ENCODE data around the gene GDAP2.

The GDAP2 gene

DNA sequence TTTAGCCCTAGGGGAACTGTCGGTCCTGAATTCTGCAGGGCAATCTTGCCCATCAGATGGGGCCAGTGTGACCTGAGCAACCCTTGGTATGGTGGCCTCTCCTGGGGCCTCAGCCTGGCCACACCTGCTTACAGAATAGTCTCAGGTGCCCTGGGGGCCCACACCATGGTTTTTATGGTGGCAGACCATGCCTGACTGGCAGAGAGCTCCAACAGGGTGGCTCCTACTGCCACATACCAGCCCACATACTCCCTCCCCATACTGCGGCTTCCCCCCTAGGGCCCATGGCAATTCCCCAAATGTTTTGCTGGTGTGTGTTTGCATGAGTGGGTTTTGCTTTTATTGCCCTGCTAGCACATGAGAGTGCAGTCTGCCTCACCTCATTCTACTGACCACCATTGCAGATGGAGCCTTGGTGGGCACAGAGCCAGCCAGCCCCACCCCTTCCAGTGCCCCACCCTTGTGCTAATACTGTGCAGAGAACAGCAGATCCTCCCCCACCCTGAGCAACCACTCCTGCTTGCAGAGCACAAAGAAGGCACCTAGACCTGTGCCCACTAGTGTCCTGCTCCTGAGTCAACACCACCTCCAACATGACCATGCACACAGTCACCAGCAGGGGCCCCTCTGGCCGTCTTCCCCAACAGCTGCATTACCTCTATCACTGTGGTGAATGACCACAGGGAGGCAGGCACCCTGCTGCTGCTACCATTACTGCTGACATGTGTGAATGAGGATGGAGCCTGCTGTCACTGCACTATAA, 86.8 kb downstream of the GDAP2 start:
- no peak for DNase-seq (ENCODE audit: low read depth)

DNA sequence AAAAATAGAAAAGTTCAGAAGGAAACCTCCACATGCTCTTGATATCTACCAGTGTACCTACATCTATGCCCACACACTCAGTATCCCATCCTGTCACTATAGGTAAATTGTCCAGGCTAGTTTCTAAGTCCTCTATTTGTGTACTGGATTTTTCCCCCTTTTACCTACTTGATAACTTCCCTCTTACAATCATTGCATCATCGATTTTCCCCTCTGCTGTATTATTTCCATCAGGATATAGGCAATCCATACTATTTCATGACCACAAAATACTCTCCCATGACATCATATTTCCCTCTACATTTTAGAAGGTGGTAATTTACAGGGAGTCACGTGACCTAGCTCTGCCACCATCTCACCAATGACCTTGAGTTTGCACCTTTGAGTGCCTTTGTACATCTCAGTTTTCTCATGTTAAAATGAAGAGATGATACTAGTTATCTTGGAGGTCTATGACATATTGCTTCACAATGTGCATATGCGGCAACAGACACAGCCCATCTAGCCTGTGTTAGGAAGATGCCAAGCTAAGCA, 88.2 kb downstream of the GDAP2 start:
- DNase-seq (ENCODE audit: low read depth), result no peak

DNA sequence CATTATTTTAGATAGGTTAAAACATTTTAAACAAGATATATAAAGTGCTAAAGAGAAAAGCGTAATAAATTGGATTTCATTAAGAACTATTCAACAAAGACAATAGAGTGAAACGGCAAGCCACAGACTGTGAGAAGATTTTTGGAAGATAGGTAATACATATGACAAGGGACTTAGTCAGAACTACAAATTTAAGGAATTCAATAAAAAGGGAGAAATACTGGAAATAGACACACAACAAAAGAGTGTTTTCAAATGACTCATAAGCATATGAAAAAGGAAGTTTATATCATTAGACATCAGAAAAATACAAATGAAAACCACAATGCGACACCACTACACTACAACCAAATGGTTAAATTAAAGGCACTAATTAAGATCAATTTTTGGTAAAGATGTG, 90.5 kb downstream of the GDAP2 start:
- no peak for DNase-seq (ENCODE audit: low read depth)

DNA sequence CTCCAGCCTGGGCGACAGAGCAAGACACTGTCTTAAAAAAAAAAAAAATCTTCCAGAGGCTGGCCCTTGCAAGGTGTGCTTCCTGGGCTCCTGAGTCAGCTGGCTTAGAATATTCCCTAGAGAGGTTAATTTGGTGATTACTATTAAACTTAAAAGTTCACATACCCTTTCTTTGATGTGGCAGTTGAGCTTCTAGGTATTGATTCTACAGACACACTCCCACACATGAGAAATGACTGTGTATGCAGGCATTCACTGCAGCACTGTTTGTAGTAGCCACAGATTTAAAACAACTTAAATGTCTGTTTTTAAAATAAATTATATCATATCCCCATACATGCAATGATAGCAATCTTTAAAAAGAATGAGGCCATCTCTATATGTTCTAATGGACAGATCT, 93.4 kb downstream of the GDAP2 start:
- DNase-seq (ENCODE audit: low read depth), result no peak

DNA sequence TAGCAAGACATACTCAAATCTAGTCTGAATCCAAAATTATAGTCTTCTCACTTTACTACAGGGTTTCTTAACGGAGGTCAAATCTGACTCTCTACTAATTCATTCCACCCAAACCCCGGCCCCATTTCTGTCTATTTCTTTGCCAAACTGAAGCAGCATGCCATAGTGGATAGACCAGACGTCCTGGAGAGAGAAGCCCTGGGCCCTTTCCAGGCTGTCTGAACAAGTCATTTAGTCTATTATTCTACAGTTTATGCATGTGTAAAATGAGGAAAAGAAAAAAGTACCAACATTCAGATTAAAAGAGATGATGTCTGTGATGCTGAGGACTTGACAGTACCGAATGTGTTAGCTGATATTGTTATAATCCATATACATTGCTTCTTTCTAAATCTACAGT, 95.0 kb downstream of the GDAP2 start:
- DNase-seq (ENCODE audit: low read depth), result no peak

DNA sequence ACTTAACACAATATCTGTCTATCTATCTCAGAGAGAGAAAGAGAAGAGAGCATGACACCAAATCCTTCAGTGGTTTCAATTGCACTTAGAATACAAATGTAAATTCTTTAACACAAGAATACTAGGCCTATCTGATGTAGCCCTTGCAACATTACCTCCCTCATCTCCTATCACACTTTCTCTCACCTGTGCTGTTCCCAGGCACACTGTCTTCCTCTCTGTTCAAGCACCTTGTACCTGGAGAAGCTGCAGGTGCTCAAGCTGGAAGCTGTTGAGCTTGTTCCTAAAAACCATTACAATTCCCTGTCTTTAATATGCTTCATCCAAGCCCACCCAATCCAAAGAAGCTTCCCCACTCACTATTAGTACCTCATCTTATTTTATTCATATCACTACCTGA, 97.0 kb downstream of the GDAP2 start:
- DNase-seq (ENCODE audit: low read depth), result no peak

DNA sequence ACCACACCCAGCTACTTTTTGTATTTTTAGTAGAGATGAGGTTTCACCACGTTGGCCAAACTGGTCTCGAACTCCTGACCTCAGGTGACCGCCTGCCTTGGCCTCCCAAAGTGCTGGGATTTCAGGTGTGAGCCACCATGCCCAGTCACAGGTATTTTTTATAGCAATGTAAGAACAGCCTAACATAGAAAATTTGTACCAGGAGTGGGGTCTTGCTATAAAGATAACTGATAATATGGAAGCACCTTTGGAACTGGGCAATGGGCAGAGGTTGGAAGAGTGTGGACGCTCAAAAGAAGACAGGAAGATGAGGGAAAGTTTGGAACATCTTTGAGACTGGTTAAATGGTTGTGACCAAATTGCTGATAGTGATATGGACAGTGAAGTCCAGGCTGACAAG, 99.2 kb downstream of the GDAP2 start:
- DNase-seq (ENCODE audit: low read depth), result no peak

DNA sequence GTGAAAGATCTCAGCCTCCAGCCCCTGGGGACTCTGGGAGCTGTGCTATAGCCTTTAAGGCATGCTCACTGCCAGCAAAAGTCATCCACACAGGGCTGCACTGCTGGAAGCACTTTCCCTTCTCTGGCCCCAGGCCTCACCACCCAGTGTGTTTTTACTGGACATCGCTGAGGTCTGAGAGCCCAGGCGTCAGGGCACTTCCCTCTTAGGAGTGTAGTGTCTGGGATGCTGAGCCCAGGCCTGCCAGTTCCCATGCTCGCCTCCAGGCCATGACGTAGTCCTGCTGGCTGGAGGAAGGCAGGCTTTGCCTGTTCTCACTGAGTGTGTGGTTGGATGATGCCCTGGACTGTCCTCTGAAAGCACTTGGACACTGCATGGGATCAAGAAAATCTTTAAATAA, 101.2 kb downstream of the GDAP2 start:
- DNase-seq (ENCODE audit: low read depth), result no peak

DNA sequence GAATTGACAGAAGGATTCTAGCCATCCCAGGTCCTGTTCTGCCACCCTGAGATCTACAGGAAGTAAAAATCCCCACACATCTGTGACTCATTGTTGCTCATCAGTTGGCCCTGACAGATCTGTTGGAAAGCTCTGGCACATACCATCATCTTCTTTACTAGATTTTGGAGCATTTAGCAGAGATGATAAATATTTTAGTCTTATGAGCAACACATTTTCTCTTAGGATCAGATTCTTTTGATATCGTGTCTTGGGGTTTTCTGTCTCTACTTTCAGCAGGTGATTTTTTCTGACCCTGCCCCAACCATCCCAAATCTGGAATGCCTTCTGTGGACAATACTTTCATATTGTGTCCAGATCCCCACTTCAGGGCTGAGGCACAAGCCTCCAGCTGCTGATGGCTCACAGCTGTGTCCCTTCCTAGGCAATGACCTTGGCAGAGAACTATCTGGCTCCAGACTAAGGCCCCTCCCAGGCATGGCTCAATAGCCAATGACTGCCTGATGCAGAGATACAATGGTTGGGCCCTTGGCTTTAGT, 102.8 kb downstream of the GDAP2 start:
- DNase-seq (ENCODE audit: low read depth), result peak; percentile 82

DNA sequence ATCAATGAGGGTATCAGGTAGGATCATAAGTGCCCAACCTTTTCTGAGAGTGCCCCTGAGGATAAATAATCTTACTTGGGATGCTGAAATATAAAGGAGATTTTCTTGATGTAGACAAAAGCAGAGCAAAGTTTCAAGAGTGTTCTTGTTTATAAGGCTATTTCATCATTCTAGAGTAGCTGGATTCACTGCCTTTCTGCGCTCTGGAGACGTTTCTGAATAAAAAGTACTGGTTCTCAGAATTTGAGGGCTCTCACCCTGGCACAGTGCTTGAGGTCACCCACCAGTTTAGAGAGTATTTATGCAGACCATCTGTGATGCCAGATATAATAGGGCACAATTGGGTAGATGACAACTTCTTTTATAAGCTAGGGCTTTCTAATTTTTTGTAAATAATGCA, 103.3 kb downstream of the GDAP2 start:
- DNase-seq (ENCODE audit: low read depth), result no peak

DNA sequence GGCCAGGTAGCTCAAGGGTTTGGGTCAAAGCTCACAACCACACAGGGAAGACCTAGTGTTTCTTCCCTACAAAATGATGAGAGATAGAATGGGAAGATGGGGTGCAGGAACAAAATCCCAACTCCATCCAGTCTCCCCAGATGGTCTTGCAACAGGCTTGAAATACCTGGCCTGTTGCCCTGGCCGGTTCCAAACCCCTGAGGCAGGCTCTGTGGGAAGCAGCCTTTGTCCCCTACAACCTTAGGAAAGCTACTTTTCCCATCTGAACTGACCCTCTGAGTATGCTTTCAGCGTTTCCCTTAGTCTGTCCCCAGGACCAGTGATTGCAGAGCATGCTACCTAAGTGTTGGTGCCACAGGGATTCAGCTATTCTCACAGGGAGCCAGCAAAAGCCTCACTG, 104.0 kb downstream of the GDAP2 start:
- no peak for DNase-seq (ENCODE audit: low read depth)

DNA sequence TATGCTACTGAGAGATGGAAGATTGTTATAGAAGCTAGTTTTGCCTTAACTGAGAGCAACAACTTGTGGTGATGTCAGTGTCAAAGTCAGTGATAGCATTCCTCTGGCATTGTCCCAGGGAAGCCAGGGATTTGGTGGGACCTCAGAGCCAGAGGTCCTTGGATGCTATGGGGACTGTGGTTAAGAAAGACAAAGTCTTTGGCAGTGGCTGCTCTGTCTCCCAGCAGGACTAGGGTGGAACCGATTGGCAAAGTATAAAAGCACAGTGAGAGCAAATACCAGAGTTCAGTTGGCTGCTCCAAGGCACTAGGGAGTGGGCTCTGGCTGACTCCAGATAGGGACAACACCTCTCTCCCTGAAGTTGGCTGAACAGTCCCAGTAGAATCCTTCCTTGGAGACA, 104.8 kb downstream of the GDAP2 start:
- DNase-seq (ENCODE audit: low read depth), result no peak

DNA sequence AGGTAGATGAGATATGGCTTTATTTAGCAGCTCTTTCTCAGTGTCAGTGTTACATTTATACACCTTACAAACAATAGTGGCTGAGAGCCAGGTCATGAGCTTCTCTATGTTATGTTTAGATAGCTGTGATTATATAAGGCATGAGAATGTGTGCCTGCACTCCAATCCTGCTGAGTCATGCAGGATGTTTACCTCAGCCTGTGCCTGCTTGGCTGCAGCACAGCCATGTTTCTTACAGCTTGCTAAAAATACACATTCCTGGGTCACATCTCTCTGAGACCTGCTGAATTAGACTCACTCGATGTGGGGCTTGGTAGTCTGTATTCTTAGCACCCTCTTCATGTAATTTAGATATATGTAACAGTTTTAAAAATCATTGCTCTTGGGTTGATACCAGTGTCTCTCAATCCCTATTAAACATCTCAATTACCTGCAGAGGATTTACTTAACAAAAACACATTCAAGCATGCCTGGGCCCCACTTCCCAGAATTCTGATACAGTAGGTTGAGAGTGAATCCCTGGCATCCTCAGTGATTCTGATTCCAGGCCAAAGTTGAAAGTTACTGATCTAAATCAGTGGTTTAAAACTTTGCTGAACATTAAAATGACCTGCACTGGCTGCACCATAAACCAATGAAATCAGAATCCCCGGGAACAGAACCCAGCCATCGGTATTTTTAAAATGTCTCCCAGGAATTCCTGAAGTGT, 107.5 kb downstream of the GDAP2 start:
- DNase-seq (ENCODE audit: low read depth), result peak; percentile 95

DNA sequence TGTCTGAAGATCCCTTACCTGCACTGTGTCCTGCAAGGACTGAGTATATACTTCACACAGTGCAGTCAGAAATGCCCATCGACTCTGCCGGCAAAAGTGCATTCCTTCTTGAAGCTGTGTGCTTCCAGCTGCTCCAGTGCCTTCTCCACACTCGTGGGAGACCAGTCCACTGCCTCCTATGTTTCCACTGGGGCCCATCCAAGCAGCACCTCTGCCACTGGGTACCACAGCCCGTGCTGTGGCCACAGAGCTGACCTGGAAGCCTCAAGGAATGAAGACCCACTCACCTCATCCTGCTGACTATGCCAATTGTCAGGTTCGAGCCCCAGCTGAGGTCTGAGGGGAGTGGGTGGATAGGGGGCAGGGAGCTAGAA, 108.1 kb downstream of the GDAP2 start:
- DNase-seq (ENCODE audit: low read depth), result no peak

DNA sequence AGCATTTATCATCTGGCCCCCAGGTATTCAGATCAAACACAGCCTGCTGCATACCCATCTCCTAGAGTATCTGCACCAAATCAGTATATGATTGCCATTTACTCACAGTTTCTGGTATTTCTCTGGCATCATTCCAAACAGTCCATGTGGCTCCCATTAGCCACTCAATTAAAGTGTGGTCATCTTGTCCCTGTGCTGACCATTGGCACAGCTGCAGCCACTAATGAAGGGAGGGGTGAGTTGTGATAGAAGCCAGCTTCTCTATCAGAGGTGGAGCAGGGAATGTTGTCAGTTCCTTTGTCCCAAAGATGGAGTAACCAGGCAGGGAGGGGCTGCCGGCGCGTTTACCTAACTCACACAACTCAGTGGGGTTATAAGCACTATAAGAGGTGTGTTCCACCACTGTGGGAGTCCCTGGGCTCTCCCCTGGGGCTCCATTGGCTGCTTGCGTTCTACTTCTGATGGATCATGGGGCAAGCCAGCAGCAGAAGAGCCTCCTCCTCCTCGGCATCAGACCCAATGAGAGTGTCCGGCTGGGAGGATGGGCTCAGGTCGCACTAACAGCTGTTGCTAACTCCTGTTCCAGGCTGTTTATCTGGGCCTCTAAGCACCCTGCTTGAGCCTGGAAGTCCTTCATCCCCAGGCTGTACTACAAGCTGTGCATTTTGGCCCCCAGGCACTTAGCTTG, 108.6 kb downstream of the GDAP2 start:
- no peak for DNase-seq (ENCODE audit: low read depth)

DNA sequence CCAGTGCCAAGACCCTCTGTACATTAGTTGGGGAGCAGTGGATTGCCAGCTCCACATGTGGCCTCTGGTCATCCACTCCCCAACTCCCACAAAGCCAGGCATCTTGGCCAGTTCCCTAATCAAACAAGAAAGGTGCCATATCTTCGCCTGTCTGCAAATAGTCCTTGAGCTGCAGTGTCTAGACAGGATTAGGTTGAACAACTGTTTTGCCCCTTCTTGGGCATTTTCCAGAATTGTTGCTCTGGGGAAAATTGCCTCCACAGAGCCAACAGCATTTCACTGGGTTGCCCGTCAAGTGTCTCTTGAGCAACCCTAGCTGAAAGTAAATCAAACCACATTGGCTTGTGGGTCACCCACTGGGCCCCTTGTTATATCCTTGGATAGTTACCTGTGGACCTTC, 109.3 kb downstream of the GDAP2 start:
- DNase-seq (ENCODE audit: low read depth), result no peak

DNA sequence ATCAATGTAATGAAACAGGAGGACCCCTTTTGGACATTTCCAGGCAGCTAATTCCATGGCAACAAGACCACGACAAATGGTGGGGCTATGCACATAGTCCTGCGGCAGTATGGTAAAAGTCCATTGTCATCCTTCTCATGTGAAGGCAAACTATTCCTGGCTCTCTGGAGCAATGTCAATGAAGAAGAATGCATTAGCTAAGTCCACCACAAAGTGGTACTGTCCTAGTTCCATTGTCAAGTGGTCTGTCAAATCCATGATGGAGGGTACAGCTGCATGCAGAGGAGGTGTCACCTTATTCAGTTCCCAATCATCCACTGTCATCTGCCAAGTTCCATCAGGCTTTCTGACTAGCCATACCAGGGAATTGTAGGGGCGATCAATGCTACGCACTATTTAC, 110.1 kb downstream of the GDAP2 start:
- no peak for DNase-seq (ENCODE audit: low read depth)

DNA sequence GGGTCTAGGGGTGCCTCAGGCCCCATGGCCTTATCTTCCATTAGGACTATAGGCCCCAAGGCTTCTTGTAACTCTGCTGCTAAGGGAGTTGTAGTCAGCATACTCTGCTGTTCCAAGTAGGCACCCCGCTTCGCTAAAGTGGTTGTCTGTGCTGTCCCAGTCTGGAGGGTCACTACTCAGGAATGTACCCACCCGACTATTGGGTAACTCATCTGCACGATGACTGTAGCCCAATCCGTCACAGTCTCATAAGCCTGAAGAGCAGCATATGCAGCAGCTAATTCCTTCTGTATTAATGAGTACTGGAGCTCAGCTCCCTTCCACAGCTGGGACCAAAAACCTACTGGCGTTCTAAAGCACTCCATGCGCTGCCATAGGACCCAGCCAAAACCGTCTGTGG, 111.0 kb downstream of the GDAP2 start:
- peak; percentile 60 for DNase-seq (ENCODE audit: low read depth)

DNA sequence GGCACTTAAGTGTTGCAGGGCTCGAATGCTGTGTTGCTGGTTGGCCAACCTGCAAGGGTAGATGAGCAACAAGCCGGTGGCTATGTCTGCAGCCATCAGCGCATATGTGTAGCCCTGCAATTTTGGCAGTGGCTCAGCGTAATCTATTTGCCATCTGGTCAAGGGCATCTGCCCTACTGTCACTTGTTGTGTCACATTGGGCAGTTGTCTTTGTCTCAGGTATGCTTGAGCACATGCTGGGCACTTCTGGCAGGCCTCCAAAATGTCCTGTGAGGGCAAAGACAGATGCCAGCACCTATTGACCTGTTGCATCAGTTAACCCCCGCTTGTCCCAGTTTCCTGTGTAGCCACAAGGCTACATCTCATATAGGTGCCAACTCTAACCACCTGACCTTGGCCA, 111.8 kb downstream of the GDAP2 start:
- no peak for DNase-seq (ENCODE audit: low read depth)

DNA sequence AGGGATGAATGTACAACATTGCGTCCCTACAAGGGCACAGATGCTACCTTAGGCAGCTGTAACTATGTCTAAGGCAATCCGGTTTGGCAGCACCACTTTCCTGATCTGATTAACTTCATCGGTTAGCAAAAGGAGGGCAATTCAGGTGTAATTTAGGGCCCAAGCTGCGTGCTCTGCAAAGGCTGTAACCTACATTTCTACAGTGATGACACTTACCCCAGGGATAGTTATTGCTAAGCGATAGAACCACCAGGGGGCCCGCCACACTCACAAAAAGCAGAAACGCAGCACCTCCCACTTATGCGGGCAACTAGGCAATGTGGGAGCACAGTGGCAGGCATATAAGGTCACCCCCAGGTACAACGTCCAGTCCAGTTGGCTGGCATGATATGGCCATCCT, 113.5 kb downstream of the GDAP2 start:
- DNase-seq (ENCODE audit: low read depth), result no peak

DNA sequence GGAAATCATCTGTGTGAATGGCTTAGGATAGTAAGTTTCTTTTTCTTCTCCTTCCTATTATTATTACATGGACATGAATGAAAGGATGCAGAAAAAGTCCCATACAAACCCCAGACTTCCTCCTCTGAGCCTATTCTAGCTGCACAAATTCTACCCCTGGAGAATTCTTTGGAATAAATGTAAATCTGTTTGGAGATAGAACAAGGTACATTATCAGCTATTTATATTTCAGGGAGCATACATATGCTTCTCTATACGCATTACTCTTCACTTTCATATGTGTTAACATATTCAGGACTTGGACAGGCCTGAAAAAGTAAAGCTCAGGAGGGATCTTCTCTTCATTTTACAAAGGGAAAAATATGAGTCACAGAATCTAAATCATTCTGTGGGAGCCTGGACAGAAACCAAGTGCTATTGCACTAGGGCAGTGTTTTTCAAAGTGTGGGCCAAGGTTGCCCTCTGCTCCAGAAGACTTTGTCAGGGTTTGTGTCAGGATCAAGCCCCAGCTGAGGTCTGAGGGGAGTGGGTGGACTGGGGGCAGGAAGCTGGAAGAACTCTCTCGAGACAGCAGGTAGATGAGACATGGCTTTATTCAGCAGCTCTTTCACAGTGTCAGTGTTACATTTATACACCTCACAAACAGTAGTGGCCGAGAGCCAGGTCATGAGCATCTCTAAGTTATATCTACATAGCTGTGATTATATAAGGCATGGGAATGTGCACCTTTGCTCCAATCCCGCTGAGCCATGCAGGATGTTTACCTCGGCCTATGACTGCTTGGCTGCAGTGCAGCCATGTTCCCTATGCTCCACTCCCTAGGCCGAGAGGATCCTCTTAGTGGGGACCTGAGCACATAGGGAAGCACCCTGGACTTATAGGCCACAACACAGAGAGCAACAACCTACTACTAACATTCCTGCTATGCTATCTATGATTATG, 114.3 kb downstream of the GDAP2 start:
- DNase-seq (ENCODE audit: low read depth), result peak; percentile 79

Data from amniotic epithelial cell (primary cell).